Measurements from ENCODE around the gene REEP5. TPM values are rescaled to one million over a fixed set of nuclear protein-coding genes. Genes with fewer than 3 reads are reported as not detected.

REEP5 gene
- total and polyA plus RNA-seq, 4 donors: 41.5 to 182 (median 44.0) TPM

DNA sequence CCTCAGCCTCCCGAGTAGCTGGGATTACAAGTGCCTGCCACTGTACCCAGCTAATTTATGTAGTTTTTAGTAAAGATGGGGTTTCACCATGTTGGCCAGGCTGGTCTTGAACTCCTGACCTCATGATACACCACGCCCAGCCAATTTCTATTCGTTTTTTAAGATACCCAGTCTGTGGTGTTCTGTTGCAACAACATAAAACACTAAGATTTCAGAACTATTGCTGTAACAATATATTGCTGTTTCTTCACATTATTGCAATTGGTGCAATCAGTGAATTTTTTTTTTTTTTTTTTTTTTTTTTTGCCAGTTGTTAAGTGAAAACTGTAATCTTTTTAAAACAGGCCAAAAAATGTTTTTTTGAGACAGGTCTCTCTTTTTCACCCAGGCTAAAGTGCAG lies 51.1 kb downstream of the REEP5 start:
- TF ChIP-seq HNF4A (conservative IDR thresholded peaks at IDR 0.05) (no peak), MAX (IDR thresholded peaks at IDR 0.05) (no peak), FOXA1 (IDR thresholded peaks at IDR 0.05) (no peak), YY1 (IDR thresholded peaks at IDR 0.05) (no peak), EGR1 (IDR thresholded peaks at IDR 0.05; ENCODE audit: low read depth in 2 of 2) (no peak), RXRA (IDR thresholded peaks at IDR 0.05) (no peak), SP1 (IDR thresholded peaks at IDR 0.05) (no peak), GABPA (IDR thresholded peaks at IDR 0.05 in 1 of 2, conservative IDR thresholded peaks at IDR 0.05 in 1 of 2) (no peak), RAD21 (IDR thresholded peaks at IDR 0.05) (no peak)
- TF ChIP-seq, protein P1, sequence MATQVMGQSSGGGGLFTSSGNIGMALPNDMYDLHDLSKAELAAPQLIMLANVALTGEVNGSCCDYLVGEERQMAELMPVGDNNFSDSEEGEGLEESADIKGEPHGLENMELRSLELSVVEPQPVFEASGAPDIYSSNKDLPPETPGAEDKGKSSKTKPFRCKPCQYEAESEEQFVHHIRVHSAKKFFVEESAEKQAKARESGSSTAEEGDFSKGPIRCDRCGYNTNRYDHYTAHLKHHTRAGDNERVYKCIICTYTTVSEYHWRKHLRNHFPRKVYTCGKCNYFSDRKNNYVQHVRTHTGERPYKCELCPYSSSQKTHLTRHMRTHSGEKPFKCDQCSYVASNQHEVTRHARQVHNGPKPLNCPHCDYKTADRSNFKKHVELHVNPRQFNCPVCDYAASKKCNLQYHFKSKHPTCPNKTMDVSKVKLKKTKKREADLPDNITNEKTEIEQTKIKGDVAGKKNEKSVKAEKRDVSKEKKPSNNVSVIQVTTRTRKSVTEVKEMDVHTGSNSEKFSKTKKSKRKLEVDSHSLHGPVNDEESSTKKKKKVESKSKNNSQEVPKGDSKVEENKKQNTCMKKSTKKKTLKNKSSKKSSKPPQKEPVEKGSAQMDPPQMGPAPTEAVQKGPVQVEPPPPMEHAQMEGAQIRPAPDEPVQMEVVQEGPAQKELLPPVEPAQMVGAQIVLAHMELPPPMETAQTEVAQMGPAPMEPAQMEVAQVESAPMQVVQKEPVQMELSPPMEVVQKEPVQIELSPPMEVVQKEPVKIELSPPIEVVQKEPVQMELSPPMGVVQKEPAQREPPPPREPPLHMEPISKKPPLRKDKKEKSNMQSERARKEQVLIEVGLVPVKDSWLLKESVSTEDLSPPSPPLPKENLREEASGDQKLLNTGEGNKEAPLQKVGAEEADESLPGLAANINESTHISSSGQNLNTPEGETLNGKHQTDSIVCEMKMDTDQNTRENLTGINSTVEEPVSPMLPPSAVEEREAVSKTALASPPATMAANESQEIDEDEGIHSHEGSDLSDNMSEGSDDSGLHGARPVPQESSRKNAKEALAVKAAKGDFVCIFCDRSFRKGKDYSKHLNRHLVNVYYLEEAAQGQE (IDR thresholded peaks at IDR 0.05): no peak
- TF ChIP-seq, protein P2, sequence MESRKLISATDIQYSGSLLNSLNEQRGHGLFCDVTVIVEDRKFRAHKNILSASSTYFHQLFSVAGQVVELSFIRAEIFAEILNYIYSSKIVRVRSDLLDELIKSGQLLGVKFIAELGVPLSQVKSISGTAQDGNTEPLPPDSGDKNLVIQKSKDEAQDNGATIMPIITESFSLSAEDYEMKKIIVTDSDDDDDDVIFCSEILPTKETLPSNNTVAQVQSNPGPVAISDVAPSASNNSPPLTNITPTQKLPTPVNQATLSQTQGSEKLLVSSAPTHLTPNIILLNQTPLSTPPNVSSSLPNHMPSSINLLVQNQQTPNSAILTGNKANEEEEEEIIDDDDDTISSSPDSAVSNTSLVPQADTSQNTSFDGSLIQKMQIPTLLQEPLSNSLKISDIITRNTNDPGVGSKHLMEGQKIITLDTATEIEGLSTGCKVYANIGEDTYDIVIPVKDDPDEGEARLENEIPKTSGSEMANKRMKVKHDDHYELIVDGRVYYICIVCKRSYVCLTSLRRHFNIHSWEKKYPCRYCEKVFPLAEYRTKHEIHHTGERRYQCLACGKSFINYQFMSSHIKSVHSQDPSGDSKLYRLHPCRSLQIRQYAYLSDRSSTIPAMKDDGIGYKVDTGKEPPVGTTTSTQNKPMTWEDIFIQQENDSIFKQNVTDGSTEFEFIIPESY (IDR thresholded peaks at IDR 0.05): no peak
- TF ChIP-seq, protein P3, sequence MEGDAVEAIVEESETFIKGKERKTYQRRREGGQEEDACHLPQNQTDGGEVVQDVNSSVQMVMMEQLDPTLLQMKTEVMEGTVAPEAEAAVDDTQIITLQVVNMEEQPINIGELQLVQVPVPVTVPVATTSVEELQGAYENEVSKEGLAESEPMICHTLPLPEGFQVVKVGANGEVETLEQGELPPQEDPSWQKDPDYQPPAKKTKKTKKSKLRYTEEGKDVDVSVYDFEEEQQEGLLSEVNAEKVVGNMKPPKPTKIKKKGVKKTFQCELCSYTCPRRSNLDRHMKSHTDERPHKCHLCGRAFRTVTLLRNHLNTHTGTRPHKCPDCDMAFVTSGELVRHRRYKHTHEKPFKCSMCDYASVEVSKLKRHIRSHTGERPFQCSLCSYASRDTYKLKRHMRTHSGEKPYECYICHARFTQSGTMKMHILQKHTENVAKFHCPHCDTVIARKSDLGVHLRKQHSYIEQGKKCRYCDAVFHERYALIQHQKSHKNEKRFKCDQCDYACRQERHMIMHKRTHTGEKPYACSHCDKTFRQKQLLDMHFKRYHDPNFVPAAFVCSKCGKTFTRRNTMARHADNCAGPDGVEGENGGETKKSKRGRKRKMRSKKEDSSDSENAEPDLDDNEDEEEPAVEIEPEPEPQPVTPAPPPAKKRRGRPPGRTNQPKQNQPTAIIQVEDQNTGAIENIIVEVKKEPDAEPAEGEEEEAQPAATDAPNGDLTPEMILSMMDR (IDR thresholded peaks at IDR 0.05; ENCODE audit: low read depth, low read length, missing input control): no peak
- Histone ChIP-seq H3K36me3 (ENCODE audit: control insufficient read depth in 4 of 4, insufficient read depth in 3 of 4, low read depth in 1 of 4, low read length in 3 of 4) (peaks cover 2 to 44% (median 26%) of the 10 kb centered on the region in 4 donors), H3K4me3 (ENCODE audit: low read depth in 1 of 3, low read length in 3 of 3) (no peak overlapping the region), H3K9me3 (ENCODE audit: control insufficient read depth in 4 of 4, low read length in 3 of 4) (no peaks in the 10 kb centered on the region), H3K9ac (ENCODE audit: low read depth in 1 of 2, low read length in 2 of 2) (no peak overlapping the region), H3K27ac (ENCODE audit: low read depth in 1 of 2, low read length in 2 of 2) (no peak overlapping the region), H3K4me1 (ENCODE audit: control insufficient read depth in 4 of 4, insufficient read depth in 4 of 4, low read length in 3 of 4) (no peaks in the 10 kb centered on the region), H3K27me3 (ENCODE audit: control insufficient read depth in 4 of 4, insufficient read depth in 4 of 4, low read length in 3 of 4) (no peaks in the 10 kb centered on the region)
- 69% methylated on average over 3 of the region's 3 CpGs for WGBS
- DNase-seq (ENCODE audit: low spot score): no peak

GRCh38 chr5:112869948-112870347 lies 52.1 kb downstream of the REEP5 start:
- WGBS: 97% methylated on average over 3 of the region's 3 CpGs
- no peaks in the 10 kb centered on the region for H3K9me3 ChIP-seq (ENCODE audit: control insufficient read depth in 4 of 4, low read length in 3 of 4)
- no peak overlapping the region for H3K27ac ChIP-seq (ENCODE audit: low read depth in 1 of 2, low read length in 2 of 2)
- no peaks in the 10 kb centered on the region for H3K4me1 ChIP-seq (ENCODE audit: control insufficient read depth in 4 of 4, insufficient read depth in 4 of 4, low read length in 3 of 4)
- peaks cover 2 to 42% (median 29%) of the 10 kb centered on the region in 4 donors for H3K36me3 ChIP-seq (ENCODE audit: control insufficient read depth in 4 of 4, insufficient read depth in 3 of 4, low read depth in 1 of 4, low read length in 3 of 4)
- TF ChIP-seq, protein P3 (IDR thresholded peaks at IDR 0.05; ENCODE audit: low read depth, low read length, missing input control): no peak
- H3K4me3 ChIP-seq (ENCODE audit: low read depth in 1 of 3, low read length in 3 of 3): no peak overlapping the region
- no peaks in the 10 kb centered on the region for H3K27me3 ChIP-seq (ENCODE audit: control insufficient read depth in 4 of 4, insufficient read depth in 4 of 4, low read length in 3 of 4)
- DNase-seq (ENCODE audit: low spot score): no peak
- H3K9ac ChIP-seq (ENCODE audit: low read depth in 1 of 2, low read length in 2 of 2): no peak overlapping the region
